Stomach (tissue), 4 donors: ENCODE data around the gene MCTP1.

ENCODE experiments used
- CTCF ChIP-seq, 7 experiments: fragments of 450-650 bp in 4 of 7; fragments of 200-600 bp in 3 of 7; sonication (generic) in 3 of 7; IDR thresholded peaks; one replicate each; pipeline ENCODE4 v1.5.1; 2016 to 2019; ENCODE audit warnings: antibody characterized with exemption in 7 of 7, control low read depth in 2 of 7, mild to moderate bottlenecking in 1 of 7
- POLR2AphosphoS5 ChIP-seq, 3 donors: sonication (generic); formaldehyde crosslinking; IDR thresholded peaks; one replicate each; pipeline ENCODE4 v1.6.1; 2016; ENCODE audit warnings: antibody characterized with exemption in 3 of 3

GRCh38 chr5:95281226-95281625, 3.7 kb downstream of the MCTP1 start:
- TF ChIP-seq CTCF (IDR thresholded peaks at IDR 0.05) (no peak), POLR2AphosphoS5 (IDR thresholded peaks at IDR 0.05) (no peak)
